Urinary bladder (tissue), 4 donors: ENCODE measurements around the gene DISC1. TPM values are rescaled to one million over a fixed set of nuclear protein-coding genes. Genes with fewer than 3 reads are reported as not detected.

ENCODE experiments used
- DNase-seq: peaks from one replicate; pipeline ENCODE4 v3.0.0-alpha.2; 2015; ENCODE audit errors: extremely low spot score
- H3K27ac ChIP-seq: one replicate; pipeline ENCODE4 v1.5.1; 2013; ENCODE audit warnings: low read depth, mild to moderate bottlenecking, moderate library complexity
- H3K36me3 ChIP-seq: one replicate; pipeline ENCODE4 v1.6.1; 2013; ENCODE audit warnings: mild to moderate bottlenecking, moderate library complexity; ENCODE audit not compliant: insufficient read depth
- H3K4me1 ChIP-seq: one replicate; pipeline ENCODE4 v1.6.1; 2013; ENCODE audit warnings: mild to moderate bottlenecking, moderate library complexity; ENCODE audit not compliant: insufficient read depth
- H3K4me3 ChIP-seq: one replicate; pipeline ENCODE4 v1.5.1; 2013; ENCODE audit warnings: low read depth, low read length
- WGBS: extraction: QIAGEN DNeasy Blood & Tissue Kit; methylation state at CpG from one replicate; pipeline ENCODE4 v1.1.7; 2013; 5-methylcytosine and 5-hydroxymethylcytosine counted together
- polyA plus RNA-seq: library from polyadenylated mRNA; stranded (reverse); fragments of 200-250 nt; gene quantifications from one replicate; pipeline ENCODE4 v1.2.3, GENCODE V29; 2013
- total RNA-seq: library from RNA; depleted of rRNA; stranded (reverse); fragments of >200 nt; gene quantifications from one replicate; pipeline ENCODE4 v1.2.3, GENCODE V29; 2014
- donor health status: healthy with polysubstance abuse.
- donor health status: healthy.

The DISC1 gene
- total and polyA plus RNA-seq, 2 donors: 1.6 to 32.0 TPM

- Histone ChIP-seq H3K4me3 (no peak overlapping the region), H3K36me3 (no peaks in the 10 kb centered on the region), H3K4me1 (no peaks in the 10 kb centered on the region), H3K27ac (no peak overlapping the region)
- WGBS: 86% methylated on average over 1 of the region's 1 CpG
- no peak for DNase-seq
Measured at GRCh38 chr1:231597971-231598370, 28.6 kb upstream of the DISC1 start.

- WGBS: 17% methylated on average over 7 of the region's 7 CpGs
Measured at GRCh38 chr1:231600458-231600976, 26.1 kb upstream of the DISC1 start.

GRCh38 chr1:231601824-231602672, 24.5 kb upstream of the DISC1 start:
- H3K4me1 ChIP-seq: no peaks in the 10 kb centered on the region
- WGBS: 14% methylated on average over 5 of the region's 5 CpGs
- H3K27ac ChIP-seq: no peak overlapping the region
- no peak for DNase-seq
- no peak overlapping the region for H3K4me3 ChIP-seq
- H3K36me3 ChIP-seq: no peaks in the 10 kb centered on the region

More at GRCh38 chr1:231600458-231600976, 26.1 kb upstream of the DISC1 start:
- Histone ChIP-seq H3K36me3 (no peaks in the 10 kb centered on the region), H3K27ac (no peak overlapping the region), H3K4me1 (no peaks in the 10 kb centered on the region), H3K4me3 (no peak overlapping the region)
- DNase-seq: peak; percentile 32

- Histone ChIP-seq H3K27ac (no peak overlapping the region), H3K4me1 (no peaks in the 10 kb centered on the region)
- 81% methylated on average over 4 of the region's 4 CpGs for WGBS
Measured at GRCh38 chr1:231602673-231602984, 24.0 kb upstream of the DISC1 start.

GRCh38 chr1:231603598-231604275, 22.9 kb upstream of the DISC1 start:
- peak overlapping the region; percentile 45 for H3K4me3 ChIP-seq
- WGBS: 32% methylated on average over 8 of the region's 8 CpGs
- H3K27ac ChIP-seq: no peak overlapping the region
- no peaks in the 10 kb centered on the region for H3K36me3 ChIP-seq
- no peaks in the 10 kb centered on the region for H3K4me1 ChIP-seq
- no peak for DNase-seq

More at GRCh38 chr1:231602673-231602984, 24.0 kb upstream of the DISC1 start:
- Histone ChIP-seq H3K36me3 (no peaks in the 10 kb centered on the region), H3K4me3 (no peak overlapping the region)
- DNase-seq: no peak

GRCh38 chr1:231604276-231604621, 22.3 kb upstream of the DISC1 start:
- Histone ChIP-seq H3K4me3 (no peak overlapping the region), H3K36me3 (no peaks in the 10 kb centered on the region), H3K4me1 (no peaks in the 10 kb centered on the region), H3K27ac (no peak overlapping the region)
- 59% methylated on average over 2 of the region's 2 CpGs for WGBS
- no peak for DNase-seq

GRCh38 chr1:231605149-231606100, 21.2 kb upstream of the DISC1 start:
- Histone ChIP-seq H3K4me1 (no peaks in the 10 kb centered on the region), H3K4me3 (no peak overlapping the region), H3K27ac (no peak overlapping the region), H3K36me3 (no peaks in the 10 kb centered on the region)
- 58% methylated on average over 8 of the region's 8 CpGs for WGBS
- DNase-seq: no peak

- WGBS: 51% methylated on average over 4 of the region's 4 CpGs
- no peak overlapping the region for H3K27ac ChIP-seq
- no peaks in the 10 kb centered on the region for H3K36me3 ChIP-seq
- no peaks in the 10 kb centered on the region for H3K4me1 ChIP-seq
- H3K4me3 ChIP-seq: no peak overlapping the region
- DNase-seq: no peak
Measured at GRCh38 chr1:231606712-231607111, 19.9 kb upstream of the DISC1 start.

- H3K27ac ChIP-seq: no peak overlapping the region
- 86% methylated on average over 2 of the region's 2 CpGs for WGBS
- H3K4me1 ChIP-seq: no peaks in the 10 kb centered on the region
- no peak overlapping the region for H3K4me3 ChIP-seq
- DNase-seq: no peak
- no peaks in the 10 kb centered on the region for H3K36me3 ChIP-seq
Measured at GRCh38 chr1:231610388-231610787, 16.2 kb upstream of the DISC1 start.

- H3K36me3 ChIP-seq: no peaks in the 10 kb centered on the region
- no peak overlapping the region for H3K4me3 ChIP-seq
- 80% methylated on average over 5 of the region's 5 CpGs for WGBS
- no peaks in the 10 kb centered on the region for H3K4me1 ChIP-seq
- no peak overlapping the region for H3K27ac ChIP-seq
- no peak for DNase-seq
Measured at GRCh38 chr1:231611111-231611510, 15.5 kb upstream of the DISC1 start.

- 82% methylated on average over 5 of the region's 5 CpGs for WGBS
- Histone ChIP-seq H3K4me3 (no peak overlapping the region), H3K4me1 (no peaks in the 10 kb centered on the region), H3K27ac (no peak overlapping the region), H3K36me3 (no peaks in the 10 kb centered on the region)
- DNase-seq: no peak
Measured at GRCh38 chr1:231611851-231612250, 14.7 kb upstream of the DISC1 start.

- Histone ChIP-seq H3K27ac (no peak overlapping the region), H3K4me3 (no peak overlapping the region), H3K36me3 (no peaks in the 10 kb centered on the region), H3K4me1 (no peaks in the 10 kb centered on the region)
- DNase-seq: no peak
- WGBS: 87% methylated on average over 10 of the region's 10 CpGs
Measured at GRCh38 chr1:231612393-231613089, 14.0 kb upstream of the DISC1 start.
